ENCODE data around the gene APLP2. TPM values are rescaled to one million over a fixed set of nuclear protein-coding genes. Genes with fewer than 3 reads are reported as not detected.

APLP2 gene
- total and polyA plus RNA-seq, 3 donors from 2014 or later: 105 to 159 (median 130) TPM

DNA sequence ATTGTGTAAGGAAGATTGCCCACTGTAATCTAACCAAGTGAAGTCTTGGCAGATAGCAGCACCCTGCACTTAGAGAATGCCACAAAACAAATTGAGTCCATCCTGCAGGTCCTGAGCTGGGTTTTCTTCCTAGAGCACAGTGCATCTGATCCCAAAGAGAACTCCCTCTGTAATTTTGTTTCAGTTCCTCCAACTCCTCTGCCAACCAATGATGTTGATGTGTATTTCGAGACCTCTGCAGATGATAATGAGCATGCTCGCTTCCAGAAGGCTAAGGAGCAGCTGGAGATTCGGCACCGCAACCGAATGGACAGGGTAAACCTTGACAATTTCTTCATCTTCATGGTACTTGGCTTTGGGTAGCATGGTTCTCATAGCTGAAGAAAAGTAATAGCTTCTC is 56.8 kb downstream of the APLP2 start:
- DNase-seq: no peak
- Histone ChIP-seq H3K27me3 (no peaks in the 10 kb centered on the region), H3K27ac (no peak overlapping the region), H3K4me3 (no peak overlapping the region), H3K4me1 (no peaks in the 10 kb centered on the region), H3K36me3 (ENCODE audit: low read depth, missing control alignments) (no peaks in the 10 kb centered on the region), H3K9me3 (no peaks in the 10 kb centered on the region)
- TF ChIP-seq, protein P1, sequence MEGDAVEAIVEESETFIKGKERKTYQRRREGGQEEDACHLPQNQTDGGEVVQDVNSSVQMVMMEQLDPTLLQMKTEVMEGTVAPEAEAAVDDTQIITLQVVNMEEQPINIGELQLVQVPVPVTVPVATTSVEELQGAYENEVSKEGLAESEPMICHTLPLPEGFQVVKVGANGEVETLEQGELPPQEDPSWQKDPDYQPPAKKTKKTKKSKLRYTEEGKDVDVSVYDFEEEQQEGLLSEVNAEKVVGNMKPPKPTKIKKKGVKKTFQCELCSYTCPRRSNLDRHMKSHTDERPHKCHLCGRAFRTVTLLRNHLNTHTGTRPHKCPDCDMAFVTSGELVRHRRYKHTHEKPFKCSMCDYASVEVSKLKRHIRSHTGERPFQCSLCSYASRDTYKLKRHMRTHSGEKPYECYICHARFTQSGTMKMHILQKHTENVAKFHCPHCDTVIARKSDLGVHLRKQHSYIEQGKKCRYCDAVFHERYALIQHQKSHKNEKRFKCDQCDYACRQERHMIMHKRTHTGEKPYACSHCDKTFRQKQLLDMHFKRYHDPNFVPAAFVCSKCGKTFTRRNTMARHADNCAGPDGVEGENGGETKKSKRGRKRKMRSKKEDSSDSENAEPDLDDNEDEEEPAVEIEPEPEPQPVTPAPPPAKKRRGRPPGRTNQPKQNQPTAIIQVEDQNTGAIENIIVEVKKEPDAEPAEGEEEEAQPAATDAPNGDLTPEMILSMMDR (IDR thresholded peaks at IDR 0.05): no peak
- no peak for TF ChIP-seq POLR2A (IDR thresholded peaks at IDR 0.05)
- intact Hi-C loops (cut with DNase I; ENCODE audit: low total_unique reads): no loop called here
- 82 to 86% methylated on average over 5 of the region's 5 CpGs for WGBS, 2 donors

DNA sequence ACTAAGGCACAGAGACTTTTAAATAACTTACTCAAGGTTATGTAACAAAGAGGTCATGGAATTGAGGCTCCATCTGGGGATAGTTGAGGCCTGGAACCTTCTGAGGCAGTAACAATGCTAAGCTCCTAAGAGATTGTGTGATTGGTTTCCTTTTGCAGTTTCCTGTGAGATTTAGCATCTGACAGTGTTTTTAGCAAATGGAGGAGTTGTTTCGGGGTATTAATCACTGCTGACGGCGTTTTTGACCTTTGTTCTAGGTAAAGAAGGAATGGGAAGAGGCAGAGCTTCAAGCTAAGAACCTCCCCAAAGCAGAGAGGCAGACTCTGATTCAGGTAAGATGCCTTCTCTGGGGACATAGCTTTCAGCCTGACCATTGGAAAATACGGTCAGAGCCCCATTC is 57.8 kb downstream of the APLP2 start:
- no peaks in the 10 kb centered on the region for H3K36me3 ChIP-seq (ENCODE audit: low read depth, missing control alignments)
- H3K27me3 ChIP-seq: no peaks in the 10 kb centered on the region
- no peak for TF ChIP-seq POLR2A (IDR thresholded peaks at IDR 0.05)
- TF ChIP-seq, protein P1 (IDR thresholded peaks at IDR 0.05): no peak
- 86 to 97% methylated on average over 4 of the region's 4 CpGs for WGBS, 2 donors
- no peaks in the 10 kb centered on the region for H3K4me1 ChIP-seq
- DNase-seq: no peak
- H3K27ac ChIP-seq: no peak overlapping the region
- intact Hi-C loops (cut with DNase I; ENCODE audit: low total_unique reads): no loop called here
- H3K9me3 ChIP-seq: no peaks in the 10 kb centered on the region
- H3K4me3 ChIP-seq: no peak overlapping the region

DNA sequence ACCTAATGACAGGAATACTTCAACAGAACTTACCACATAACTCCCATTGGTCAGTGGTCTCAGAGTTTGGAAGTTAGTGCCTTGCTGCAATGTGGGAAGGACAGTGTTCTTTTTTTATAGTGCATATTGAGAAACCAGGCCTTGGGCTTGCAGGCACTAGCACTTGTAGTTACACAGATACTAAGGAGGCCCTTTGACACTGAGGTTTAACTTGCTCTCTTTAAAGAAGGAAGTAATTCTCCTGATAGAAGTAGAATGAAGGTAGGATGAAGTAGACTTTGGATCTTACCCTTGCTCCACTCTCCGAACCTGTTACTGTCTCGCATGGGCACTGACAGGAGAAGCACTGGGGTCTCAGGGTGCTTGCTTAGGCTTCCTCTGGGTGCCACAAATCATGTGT is 58.9 kb downstream of the APLP2 start:
- no peak overlapping the region for H3K4me3 ChIP-seq
- WGBS, 2 donors: 96 to 98% methylated on average over 2 of the region's 2 CpGs
- H3K27ac ChIP-seq: no peak overlapping the region
- no peaks in the 10 kb centered on the region for H3K27me3 ChIP-seq
- DNase-seq: no peak
- TF ChIP-seq, protein P1 (IDR thresholded peaks at IDR 0.05): no peak
- no peak for TF ChIP-seq POLR2A (IDR thresholded peaks at IDR 0.05)
- H3K9me3 ChIP-seq: no peaks in the 10 kb centered on the region
- no peaks in the 10 kb centered on the region for H3K36me3 ChIP-seq (ENCODE audit: low read depth, missing control alignments)
- intact Hi-C loops (cut with DNase I; ENCODE audit: low total_unique reads): no loop called here
- H3K4me1 ChIP-seq: no peaks in the 10 kb centered on the region

DNA sequence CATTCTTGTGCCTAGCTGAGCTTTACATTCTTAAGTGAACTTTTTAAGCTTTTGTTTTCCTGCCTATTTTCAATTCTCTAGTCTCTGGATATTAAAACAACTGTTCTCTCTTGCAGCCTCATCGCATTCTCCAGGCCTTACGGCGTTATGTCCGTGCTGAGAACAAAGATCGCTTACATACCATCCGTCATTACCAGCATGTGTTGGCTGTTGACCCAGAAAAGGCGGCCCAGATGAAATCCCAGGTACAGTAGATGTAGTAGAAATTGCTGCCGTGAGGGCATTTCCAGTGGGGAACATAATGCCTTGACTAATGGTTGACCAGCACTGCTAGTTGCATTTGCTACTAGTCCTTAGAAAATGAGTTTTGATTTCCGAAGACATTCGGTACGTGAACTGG is 60.2 kb downstream of the APLP2 start:
- Histone ChIP-seq H3K4me1 (no peaks in the 10 kb centered on the region), H3K9me3 (no peaks in the 10 kb centered on the region), H3K27me3 (no peaks in the 10 kb centered on the region), H3K4me3 (no peak overlapping the region), H3K27ac (no peak overlapping the region), H3K36me3 (ENCODE audit: low read depth, missing control alignments) (no peaks in the 10 kb centered on the region)
- intact Hi-C loops (cut with DNase I; ENCODE audit: low total_unique reads): loop anchor here (5.0 kb wide), 1 partner anchor 208 kb away; no protein-coding TSS in a partner anchor
- DNase-seq: no peak
- 91 to 96% methylated on average over 11 of the region's 11 CpGs for WGBS, 2 donors
- TF ChIP-seq, protein P1 (IDR thresholded peaks at IDR 0.05): no peak
- no peak for TF ChIP-seq POLR2A (IDR thresholded peaks at IDR 0.05)

Measured in testis (tissue), 3 donors.